ENCODE results near the gene EGLN1. TPM values are rescaled to one million over a fixed set of nuclear protein-coding genes. Genes with fewer than 3 reads are reported as not detected.
"Not testable (repeated sequence)": the region's sequence is repeated elsewhere in the genome, so short reads cannot be mapped to it uniquely, and the experiment has no call there.

Gene EGLN1
- polyA plus RNA-seq, 2 of the 4 experiments (the other 2 are of a cell fraction) = 57.7 to 156 TPM

GRCh38 chr1:231432996-231433395, 10.9 kb upstream of the EGLN1 start:
- 93% methylated on average over 2 of the region's 2 CpGs for WGBS (ENCODE audit: missing lambda C conversion rate)
- H3K27ac ChIP-seq = no peak overlapping the region
- DNase-seq (ENCODE audit: low read depth in 1 of 2, low spot score in 1 of 2) (no peak), ATAC-seq (no peak), FAIRE-seq (no peak)
- TF ChIP-seq FOSB (CRISPR knock-in tag; IDR thresholded peaks at IDR 0.05) (no peak), USF2 (IDR thresholded peaks at IDR 0.05) (no peak), MYC (IDR thresholded peaks at IDR 0.05; ENCODE audit: borderline replicate concordance, low read length) (no peak), EHF (CRISPR knock-in tag; IDR thresholded peaks at IDR 0.05) (no peak), HOXB13 (CRISPR knock-in tag; IDR thresholded peaks at IDR 0.05; ENCODE audit: low read depth) (no peak), POLR2A (IDR thresholded peaks at IDR 0.05; ENCODE audit: low read length) (no peak), PHF8 (IDR thresholded peaks at IDR 0.05; ENCODE audit: borderline replicate concordance, low read depth) (no peak), FOSL2 (IDR thresholded peaks at IDR 0.05) (no peak), FOSL2 (CRISPR knock-in tag; IDR thresholded peaks at IDR 0.05) (no peak), CHD2 (IDR thresholded peaks at IDR 0.05; ENCODE audit: low read length, partially characterized antibody) (no peak), EHMT2 (IDR thresholded peaks at IDR 0.05; ENCODE audit: low read depth) (no peak), CTCF (IDR thresholded peaks at IDR 0.05) (no peak), CBX2 (IDR thresholded peaks at IDR 0.05; ENCODE audit: borderline replicate concordance, low read depth) (no peak), MAZ (IDR thresholded peaks at IDR 0.05; ENCODE audit: borderline replicate concordance, low read depth, low read length) (no peak), ELK1 (IDR thresholded peaks at IDR 0.05; ENCODE audit: low read depth, low read length) (no peak), FOXS1 (CRISPR knock-in tag; IDR thresholded peaks at IDR 0.05) (no peak), RNF2 (IDR thresholded peaks at IDR 0.05; ENCODE audit: borderline replicate concordance, low read depth) (no peak), KDM1A (IDR thresholded peaks at IDR 0.05; ENCODE audit: low read depth) (no peak), JUNB (IDR thresholded peaks at IDR 0.05) (no peak), NR3C1 (IDR thresholded peaks at IDR 0.05) (no peak)
- H3K4me2 ChIP-seq = no peak overlapping the region
- ChIA-PET POLR2A (no interaction called here), CTCF (interaction anchor here (0.8 kb wide), 1 partner anchor 57 kb away, joined by 3 read pairs; no protein-coding TSS in a partner anchor)
- H3K4me3 ChIP-seq = no peak overlapping the region
- no peaks in the 10 kb centered on the region for H3K9me3 ChIP-seq
- H3K4me1 ChIP-seq = no peaks in the 10 kb centered on the region

- no peak for DNase-seq (ENCODE audit: low read depth in 1 of 2, low spot score in 1 of 2)
- TF ChIP-seq PHF8 (IDR thresholded peaks at IDR 0.05; ENCODE audit: borderline replicate concordance, low read depth) (no peak), POLR2AphosphoS2 (conservative IDR thresholded peaks at IDR 0.05; ENCODE audit: low read length) (no peak), MAFK (IDR thresholded peaks at IDR 0.05; ENCODE audit: partially characterized antibody) (peak; percentile 39)
- Histone ChIP-seq H3K4me3 (no peak overlapping the region), H3K9me3 (no peaks in the 10 kb centered on the region), H3K4me2 (no peak overlapping the region), H3K4me1 (no peaks in the 10 kb centered on the region), H3K27ac (no peak overlapping the region)
- 71% methylated on average over 6 of the region's 6 CpGs for WGBS (ENCODE audit: missing lambda C conversion rate)
- FAIRE-seq = no peak
- no peak for ATAC-seq
- CTCF ChIA-PET = interaction anchor here (1.7 kb wide), 1 partner anchor 9 kb away, joined by 3 read pairs; no protein-coding TSS in a partner anchor
- POLR2A ChIA-PET = no interaction called here
These were observed 9.8 kb upstream of the EGLN1 start for GRCh38 chr1:231431665-231432415.

GRCh38 chr1:231430678-231431352, 8.7 kb upstream of the EGLN1 start:
- H3K9me3 ChIP-seq; H3K4me2 ChIP-seq; H3K4me3 ChIP-seq; DNase-seq (ENCODE audit: low read depth in 1 of 2, low spot score in 1 of 2); FAIRE-seq; H3K27ac ChIP-seq; POLR2A ChIA-PET; H3K4me1 ChIP-seq; ATAC-seq: not testable (repeated sequence)
- WGBS (ENCODE audit: missing lambda C conversion rate) = 94% methylated on average over 24 of the region's 31 CpGs
- CTCF ChIA-PET = interaction anchor here (0.7 to 1.7 kb wide), 3 partner anchors 10 to 120 kb away, joined by 3 read pairs; no protein-coding TSS in a partner anchor

All from A549 (cell line).